Stimulated activated memory B cell treated with anti-CD40 and anti-IgM and Interleukin-4, amounts not matched to agents 10 μg/mL and 1 μg/mL and 100 μg/mL, for 72 hours (primary cell): Measurements from ENCODE around the gene WWOX.
A peak's percentile ranks its signal among the peaks of the same experiment; 100 is the strongest.

ENCODE experiments used
- ATAC-seq: fragments of 150-1000 bp; cut with Tn5 transposase; 2 replicates; pipeline ENCODE4 v1.10.0; 2021
- H3K27ac Mint-ChIP-seq: one replicate; pipeline ENCODE4 v1.8.0; 2022; ENCODE audit warnings: mild to moderate bottlenecking, mixed read lengths
- H3K27me3 Mint-ChIP-seq: one replicate; pipeline ENCODE4 v1.8.0; 2022; ENCODE audit warnings: mixed read lengths
- H3K36me3 Mint-ChIP-seq: one replicate; pipeline ENCODE4 v1.8.0; 2022; ENCODE audit warnings: mixed read lengths
- H3K4me1 Mint-ChIP-seq: one replicate; pipeline ENCODE4 v1.8.0; 2022; ENCODE audit warnings: mixed read lengths
- H3K4me3 Mint-ChIP-seq: one replicate; pipeline ENCODE4 v1.8.0; 2022; ENCODE audit warnings: mild to moderate bottlenecking, moderate library complexity, mixed read lengths
- H3K9me3 Mint-ChIP-seq: one replicate; pipeline ENCODE4 v1.8.0; 2022; ENCODE audit warnings: mixed read lengths

WWOX gene

DNA sequence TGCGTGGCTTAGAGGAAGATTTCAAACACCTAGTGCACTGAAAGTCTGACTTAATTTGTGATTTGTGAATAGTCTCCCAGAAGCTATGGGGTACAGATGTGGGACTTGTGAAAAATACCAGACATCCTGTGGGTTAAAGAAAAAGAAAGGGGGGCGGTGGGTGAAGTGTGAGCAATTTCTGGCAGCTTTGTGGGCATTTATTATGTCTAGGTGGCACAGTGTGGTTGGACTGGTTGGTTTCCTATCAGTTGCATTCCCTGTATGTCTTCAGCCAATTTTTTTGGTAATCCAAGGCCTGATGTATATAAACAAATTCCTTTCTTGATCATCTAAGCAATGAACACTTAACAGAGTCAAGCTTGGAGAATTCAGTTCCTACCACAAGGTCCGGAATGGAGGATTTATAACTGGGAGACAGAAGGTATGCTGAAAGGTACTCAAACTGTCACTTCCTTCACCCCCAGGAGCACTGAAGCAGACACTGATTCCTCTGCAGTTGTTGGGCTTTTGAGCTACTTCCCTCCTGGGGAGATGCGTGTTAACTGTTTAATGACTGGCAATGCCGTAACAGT lies 211.6 kb downstream of the WWOX start:
- Mint-ChIP-seq H3K9me3 (no peaks in the 10 kb centered on the region), H3K27ac (no peak overlapping the region), H3K4me3 (no peak overlapping the region), H3K4me1 (peaks cover 7% of the 10 kb centered on the region), H3K27me3 (no peaks in the 10 kb centered on the region), H3K36me3 (peaks cover 6% of the 10 kb centered on the region)
- peak; percentile 43 for ATAC-seq

DNA sequence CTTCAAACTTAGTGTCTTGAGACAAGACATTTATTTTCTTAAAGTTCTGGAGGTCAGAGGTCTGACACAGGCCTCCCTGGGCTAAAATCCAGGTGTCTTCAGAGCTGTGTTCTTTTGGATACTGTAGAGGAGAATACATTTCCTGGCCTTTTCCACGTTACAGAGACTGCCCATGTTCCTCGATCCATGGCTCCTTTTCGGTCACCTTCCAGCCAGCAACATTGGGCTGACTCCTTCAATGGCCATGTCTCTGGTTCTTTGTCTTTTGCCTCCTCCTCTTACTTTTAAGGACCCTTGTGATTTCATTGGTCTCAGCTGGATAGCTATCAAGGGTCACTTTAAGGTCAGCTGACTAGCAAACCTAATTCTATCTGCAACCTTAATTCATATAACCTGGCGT lies 212.4 kb downstream of the WWOX start:
- H3K4me3 Mint-ChIP-seq: no peak overlapping the region
- H3K27me3 Mint-ChIP-seq: no peaks in the 10 kb centered on the region
- H3K36me3 Mint-ChIP-seq: peaks cover 1% of the 10 kb centered on the region
- peaks cover 7% of the 10 kb centered on the region for H3K4me1 Mint-ChIP-seq
- ATAC-seq: no peak
- H3K27ac Mint-ChIP-seq: no peak overlapping the region
- no peaks in the 10 kb centered on the region for H3K9me3 Mint-ChIP-seq

GRCh38 chr16:78317564-78318240 lies 218.2 kb downstream of the WWOX start:
- Mint-ChIP-seq H3K9me3 (no peaks in the 10 kb centered on the region), H3K36me3 (no peaks in the 10 kb centered on the region), H3K27me3 (no peaks in the 10 kb centered on the region), H3K4me3 (no peak overlapping the region), H3K4me1 (no peaks in the 10 kb centered on the region), H3K27ac (no peak overlapping the region)
- ATAC-seq: no peak

DNA sequence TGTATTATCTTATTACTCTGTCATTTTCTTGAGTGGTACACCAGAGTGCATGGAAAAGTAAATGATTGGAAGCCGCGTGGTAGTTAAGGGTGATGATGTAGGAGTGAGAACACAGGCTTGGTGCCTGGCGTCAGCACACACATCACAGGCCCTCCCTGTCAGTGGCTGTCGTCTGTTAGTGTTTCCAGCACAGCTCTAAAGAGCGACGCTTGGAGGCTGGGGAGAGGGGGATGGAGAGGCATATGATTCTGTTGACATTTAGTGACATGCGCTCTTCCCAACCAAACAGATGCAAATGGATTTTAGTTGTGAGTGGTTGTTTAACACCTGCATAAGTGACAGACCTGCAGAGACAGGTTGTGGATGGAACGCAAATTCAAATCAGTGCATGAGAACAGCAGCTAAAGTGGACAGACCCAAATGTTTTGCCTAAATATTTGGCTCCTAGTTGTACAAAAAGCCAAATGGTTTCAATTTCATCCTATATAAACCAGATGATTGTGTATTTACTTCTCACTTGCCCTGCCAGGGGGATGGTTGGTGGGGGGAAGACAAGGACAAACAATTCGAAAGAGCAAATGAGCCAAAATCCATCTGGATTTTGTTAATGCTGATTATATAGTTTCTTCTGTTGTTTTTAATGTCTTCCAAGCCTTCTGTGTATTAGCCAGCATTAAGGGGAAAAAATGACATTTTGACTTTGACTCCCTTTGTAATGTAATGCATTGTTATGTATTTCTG lies 222.3 kb downstream of the WWOX start:
- Mint-ChIP-seq H3K36me3 (no peaks in the 10 kb centered on the region), H3K27ac (no peak overlapping the region), H3K27me3 (no peaks in the 10 kb centered on the region), H3K4me3 (no peak overlapping the region), H3K9me3 (no peaks in the 10 kb centered on the region), H3K4me1 (no peaks in the 10 kb centered on the region)
- no peak for ATAC-seq

DNA sequence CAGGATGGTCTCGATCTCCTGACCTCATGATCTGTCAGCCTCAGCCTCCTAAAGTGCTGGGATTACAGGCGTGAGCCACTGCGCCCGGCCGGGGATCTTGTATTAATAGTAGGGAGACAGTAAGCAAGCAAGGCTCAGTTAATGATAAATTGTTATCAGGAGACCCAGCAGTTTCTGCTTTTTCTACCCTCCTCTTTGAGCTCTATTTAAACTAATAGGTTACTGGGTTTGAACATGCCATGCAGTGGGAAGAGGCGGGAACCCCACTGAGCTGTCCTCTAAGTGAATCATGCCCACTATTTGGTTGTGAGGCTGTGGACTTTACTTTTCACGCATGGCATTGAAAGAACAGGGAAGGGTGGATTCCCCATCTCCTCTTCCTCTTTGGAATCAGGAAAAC lies 223.9 kb downstream of the WWOX start:
- no peak for ATAC-seq
- Mint-ChIP-seq H3K4me3 (no peak overlapping the region), H3K4me1 (no peaks in the 10 kb centered on the region), H3K27me3 (no peaks in the 10 kb centered on the region), H3K36me3 (no peaks in the 10 kb centered on the region), H3K27ac (no peak overlapping the region), H3K9me3 (no peaks in the 10 kb centered on the region)

DNA sequence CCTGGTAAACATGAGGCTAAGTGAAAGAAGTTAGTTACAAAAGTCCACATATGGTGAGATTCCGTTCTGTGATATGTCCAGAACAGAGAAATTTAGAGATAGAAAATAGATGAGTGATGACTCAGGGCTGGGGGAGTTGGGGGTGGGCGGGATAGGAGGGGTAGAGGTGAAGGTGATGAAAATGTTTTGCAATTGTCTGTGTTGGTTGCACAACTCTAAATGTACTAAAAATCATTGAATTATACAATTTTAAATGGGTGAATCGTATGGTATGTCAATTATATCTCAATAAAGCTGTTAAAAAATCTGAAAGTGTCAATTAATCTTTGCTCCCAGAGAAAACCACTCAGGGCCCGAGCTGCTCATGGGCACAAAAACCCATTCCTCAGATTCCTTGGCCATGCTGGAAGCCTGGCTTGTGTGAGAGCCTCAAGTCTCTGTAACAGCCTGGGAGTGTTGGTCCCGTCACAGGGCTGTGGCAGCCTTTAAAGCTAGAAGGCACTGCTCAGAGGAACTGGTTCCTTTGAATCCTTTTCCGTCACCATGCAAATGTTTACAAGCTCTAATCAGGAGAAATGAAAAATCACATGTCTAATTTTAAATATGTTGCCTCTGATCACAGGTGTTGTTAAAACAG lies 225.3 kb downstream of the WWOX start:
- ATAC-seq: no peak
- Mint-ChIP-seq H3K27ac (no peak overlapping the region), H3K4me1 (no peaks in the 10 kb centered on the region), H3K9me3 (no peaks in the 10 kb centered on the region), H3K36me3 (no peaks in the 10 kb centered on the region), H3K4me3 (no peak overlapping the region), H3K27me3 (no peaks in the 10 kb centered on the region)

DNA sequence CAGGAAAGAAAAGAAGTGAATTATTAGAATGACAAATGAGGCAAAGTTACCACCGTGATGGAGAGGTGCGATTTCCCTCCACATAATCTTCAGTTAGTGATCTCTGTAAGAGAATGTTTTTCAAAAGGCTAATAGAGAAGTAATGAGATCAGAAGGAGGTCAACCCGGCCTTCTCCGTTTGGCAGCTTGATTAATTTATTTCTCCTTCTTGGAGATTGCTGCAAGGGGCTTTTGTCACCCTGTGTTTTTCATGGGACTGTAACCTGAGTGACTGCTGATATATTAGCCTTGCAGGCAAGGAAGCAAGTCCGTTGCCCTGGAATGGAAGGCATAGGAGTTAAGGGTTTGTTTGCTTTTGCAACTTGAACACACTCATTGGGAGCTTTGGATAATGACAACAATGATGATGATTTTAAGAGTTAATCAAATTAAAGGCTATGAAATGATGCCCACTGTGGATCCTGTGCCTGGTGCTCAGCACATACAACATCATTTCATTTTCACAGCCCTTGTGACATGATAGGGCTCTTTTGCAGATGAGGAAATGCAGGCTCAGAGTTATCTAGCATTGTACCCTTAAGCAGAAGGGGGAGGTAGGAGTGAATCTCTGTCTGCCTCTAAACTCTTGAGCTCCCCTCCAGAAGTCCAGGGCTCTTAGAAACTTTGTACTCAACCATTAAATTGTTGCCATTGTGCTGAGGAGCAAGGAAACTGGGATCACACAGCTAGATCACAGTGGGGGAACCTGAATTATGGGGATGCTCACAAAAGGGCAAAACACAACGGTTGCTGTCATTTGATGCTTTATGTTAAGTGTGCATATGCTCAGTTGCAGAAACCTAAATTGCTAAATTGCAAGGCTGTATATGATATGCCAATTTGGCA lies 226.3 kb downstream of the WWOX start:
- Mint-ChIP-seq H3K4me3 (no peak overlapping the region), H3K27ac (no peak overlapping the region), H3K27me3 (no peaks in the 10 kb centered on the region), H3K36me3 (no peaks in the 10 kb centered on the region), H3K9me3 (no peaks in the 10 kb centered on the region), H3K4me1 (no peaks in the 10 kb centered on the region)
- no peak for ATAC-seq

GRCh38 chr16:78326731-78327130 lies 227.3 kb downstream of the WWOX start:
- no peak overlapping the region for H3K27ac Mint-ChIP-seq
- no peaks in the 10 kb centered on the region for H3K27me3 Mint-ChIP-seq
- no peaks in the 10 kb centered on the region for H3K4me1 Mint-ChIP-seq
- no peaks in the 10 kb centered on the region for H3K9me3 Mint-ChIP-seq
- no peak overlapping the region for H3K4me3 Mint-ChIP-seq
- ATAC-seq: no peak
- no peaks in the 10 kb centered on the region for H3K36me3 Mint-ChIP-seq

DNA sequence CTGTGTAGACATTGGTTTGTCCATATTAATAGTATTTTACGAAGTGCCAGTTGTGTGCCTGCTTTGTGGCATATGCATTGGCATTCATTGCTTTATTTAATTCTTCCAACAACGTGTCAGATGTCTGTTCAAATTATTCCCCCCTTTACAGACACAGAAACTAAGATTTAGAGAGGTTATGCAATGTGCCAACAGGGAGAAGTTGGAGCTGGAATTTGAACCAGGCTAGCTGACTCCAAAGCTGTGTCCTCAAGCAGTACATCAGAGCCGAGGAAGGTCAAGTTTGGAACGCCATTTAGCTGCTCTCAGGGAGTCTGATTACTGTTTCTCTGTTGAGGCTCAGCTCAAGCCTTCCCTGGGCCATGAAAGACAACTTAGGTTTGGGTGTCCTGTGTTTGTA lies 232.3 kb downstream of the WWOX start:
- no peaks in the 10 kb centered on the region for H3K4me1 Mint-ChIP-seq
- H3K27me3 Mint-ChIP-seq: no peaks in the 10 kb centered on the region
- no peak overlapping the region for H3K27ac Mint-ChIP-seq
- no peak overlapping the region for H3K4me3 Mint-ChIP-seq
- H3K9me3 Mint-ChIP-seq: no peaks in the 10 kb centered on the region
- H3K36me3 Mint-ChIP-seq: no peaks in the 10 kb centered on the region
- no peak for ATAC-seq

- H3K9me3 Mint-ChIP-seq: no peaks in the 10 kb centered on the region
- ATAC-seq: no peak
- no peak overlapping the region for H3K4me3 Mint-ChIP-seq
- no peak overlapping the region for H3K27ac Mint-ChIP-seq
- H3K27me3 Mint-ChIP-seq: no peaks in the 10 kb centered on the region
- no peaks in the 10 kb centered on the region for H3K4me1 Mint-ChIP-seq
- H3K36me3 Mint-ChIP-seq: no peaks in the 10 kb centered on the region
These were observed 234.4 kb downstream of the WWOX start for GRCh38 chr16:78333808-78334207.

DNA sequence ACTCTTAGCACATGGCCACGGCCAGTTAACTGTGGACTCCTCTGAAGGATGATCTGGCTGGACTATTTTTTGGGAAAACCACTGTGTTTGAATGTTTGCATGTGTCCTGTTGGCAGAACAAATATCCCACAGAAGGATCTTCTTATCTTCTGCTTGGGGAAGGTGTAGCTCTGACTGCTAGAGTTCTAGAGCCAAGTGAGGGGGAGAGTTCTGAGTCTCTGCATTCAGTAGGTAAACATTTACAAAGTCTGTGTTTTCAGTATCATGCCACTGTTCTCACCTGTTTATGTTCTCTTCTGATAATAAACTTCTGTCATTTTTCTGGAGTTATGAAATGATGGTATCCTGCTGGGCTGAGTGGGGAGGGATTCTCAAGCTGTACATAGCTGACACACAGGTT lies 241.1 kb downstream of the WWOX start:
- no peak for ATAC-seq
- Mint-ChIP-seq H3K27me3 (no peaks in the 10 kb centered on the region), H3K9me3 (peaks cover 3% of the 10 kb centered on the region), H3K27ac (no peak overlapping the region), H3K4me1 (no peaks in the 10 kb centered on the region), H3K4me3 (no peak overlapping the region), H3K36me3 (peaks cover 17% of the 10 kb centered on the region)

DNA sequence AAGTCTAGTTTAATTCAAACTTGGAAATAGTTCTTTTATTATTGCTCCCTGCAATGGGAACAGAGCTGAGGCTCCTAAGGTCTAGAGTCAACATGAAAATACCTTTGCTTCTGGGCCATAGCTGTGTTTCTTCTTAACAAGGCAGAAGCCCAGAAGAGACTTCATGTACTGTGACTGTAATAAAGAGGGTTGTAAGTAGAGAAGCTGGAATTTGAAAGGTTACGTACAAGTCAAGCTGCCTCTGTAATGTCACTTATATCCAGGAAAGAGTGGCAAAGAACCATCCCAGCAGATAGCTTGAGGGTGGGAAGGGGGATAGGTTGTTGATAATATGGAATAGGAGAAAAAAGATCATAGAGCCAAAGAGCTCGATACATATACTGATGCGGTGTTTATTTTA lies 248.6 kb downstream of the WWOX start:
- no peak for ATAC-seq
- Mint-ChIP-seq H3K27me3 (no peaks in the 10 kb centered on the region), H3K36me3 (peaks cover 3% of the 10 kb centered on the region), H3K9me3 (no peaks in the 10 kb centered on the region), H3K4me1 (no peaks in the 10 kb centered on the region), H3K4me3 (no peak overlapping the region), H3K27ac (no peak overlapping the region)

- Mint-ChIP-seq H3K27ac (no peak overlapping the region), H3K36me3 (no peaks in the 10 kb centered on the region), H3K27me3 (no peaks in the 10 kb centered on the region), H3K9me3 (no peaks in the 10 kb centered on the region), H3K4me3 (no peak overlapping the region), H3K4me1 (no peaks in the 10 kb centered on the region)
- ATAC-seq: no peak
These were observed 249.4 kb downstream of the WWOX start for GRCh38 chr16:78348886-78349285.

DNA sequence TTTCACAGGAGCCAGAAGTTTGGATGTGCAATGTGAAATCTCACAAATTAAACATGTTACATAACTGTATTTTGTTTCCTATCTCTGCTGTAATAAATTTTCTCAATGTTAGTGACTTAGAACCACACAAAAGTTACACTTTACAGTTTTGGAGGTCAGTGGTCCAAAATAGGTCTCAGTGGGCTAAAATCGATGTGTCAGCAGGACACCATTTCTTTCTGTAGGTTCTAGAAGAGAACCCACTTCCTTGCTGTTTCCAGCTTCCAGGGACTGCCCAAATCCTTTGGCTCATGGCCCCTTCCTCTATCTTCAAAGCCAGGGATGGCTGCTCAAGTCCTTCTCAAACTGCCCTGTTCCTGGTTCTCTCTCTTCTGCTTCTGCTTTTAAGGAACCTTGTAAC lies 252.7 kb downstream of the WWOX start:
- ATAC-seq: no peak
- H3K36me3 Mint-ChIP-seq: peaks cover 9% of the 10 kb centered on the region
- H3K27me3 Mint-ChIP-seq: no peaks in the 10 kb centered on the region
- no peaks in the 10 kb centered on the region for H3K9me3 Mint-ChIP-seq
- no peak overlapping the region for H3K27ac Mint-ChIP-seq
- H3K4me1 Mint-ChIP-seq: no peaks in the 10 kb centered on the region
- H3K4me3 Mint-ChIP-seq: no peak overlapping the region
